ENCODE data around the gene RALGAPA1.
A peak's percentile ranks its signal among the peaks of the same experiment; 100 is the strongest.
"Not testable (repeated sequence)": the region's sequence is repeated elsewhere in the genome, so short reads cannot be mapped to it uniquely, and the experiment has no call there.

The RALGAPA1 gene

DNA sequence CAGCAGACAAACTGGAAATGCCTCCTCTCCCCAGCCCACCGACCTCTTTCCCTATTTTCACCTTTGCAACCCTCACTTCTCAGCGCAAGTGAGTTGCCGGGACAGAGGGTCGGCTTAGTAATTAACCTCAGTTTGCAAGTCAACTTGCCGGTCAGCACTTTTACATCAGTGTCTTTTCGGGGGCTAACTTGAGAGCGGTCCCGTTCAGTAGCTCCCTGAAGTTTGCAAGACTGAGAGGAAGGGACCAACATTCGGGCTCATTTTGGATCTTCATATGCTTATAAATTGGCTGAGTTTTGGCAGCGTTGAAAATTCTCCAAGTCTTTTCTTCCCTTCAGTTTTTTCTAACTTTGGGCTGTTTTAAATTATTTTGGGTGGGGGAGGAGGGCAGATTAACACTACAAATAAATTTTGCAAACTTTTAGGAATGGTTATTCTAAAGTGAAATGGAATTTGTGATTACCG lies 17.9 kb upstream of the RALGAPA1 start:
- DNase-seq, result no peak
- no peaks in the 10 kb centered on the region; the same call in 1 of the 2 replicates for H3K4me1 ChIP-seq (ENCODE audit: low read length)
- H3K27me3 ChIP-seq (replicated peaks; ENCODE audit: insufficient read depth, low read length), result no peaks in the 10 kb centered on the region
- peaks cover 15% of the 10 kb centered on the region for H3K79me2 ChIP-seq (ENCODE audit: low read length)
- peak overlapping the region; percentile 86; the same call in 1 of the 2 replicates for H3K9ac ChIP-seq (ENCODE audit: low read length)
- H3K4me2 ChIP-seq (ENCODE audit: low read depth, low read length), result peak overlapping the region; percentile 59
- H3K27ac ChIP-seq (ENCODE audit: low read length), result no peak overlapping the region
- TF ChIP-seq EZH2phosphoT487 (IDR thresholded peaks at IDR 0.05; ENCODE audit: low read length) (no peak), EZH2 (optimal IDR thresholded peaks at IDR 0.05; ENCODE audit: low read depth, low read length) (no peak), CTCF (IDR thresholded peaks at IDR 0.05; ENCODE audit: low read length) (no peak)
- no peaks in the 10 kb centered on the region; the same call in 1 of the 2 replicates for H3F3A ChIP-seq (ENCODE audit: insufficient read depth, low read length)
- H3K9me3 ChIP-seq (replicated peaks; ENCODE audit: insufficient read depth, low read length), result no peaks in the 10 kb centered on the region
- H2AFZ ChIP-seq (ENCODE audit: low read length), result 0 out of 2 replicates have a peak overlapping the region, but pooled peaks have one; percentile 35
- no peaks in the 10 kb centered on the region for H4K20me1 ChIP-seq (ENCODE audit: insufficient read depth, low read length)
- peak overlapping the region; percentile 83 for H3K4me3 ChIP-seq (ENCODE audit: low read length)
- H3K36me3 ChIP-seq (replicated peaks; ENCODE audit: insufficient read depth, low read length), result no peaks in the 10 kb centered on the region
- H3K9me2 ChIP-seq (replicated peaks; ENCODE audit: insufficient read depth, low read length), result no peaks in the 10 kb centered on the region

DNA sequence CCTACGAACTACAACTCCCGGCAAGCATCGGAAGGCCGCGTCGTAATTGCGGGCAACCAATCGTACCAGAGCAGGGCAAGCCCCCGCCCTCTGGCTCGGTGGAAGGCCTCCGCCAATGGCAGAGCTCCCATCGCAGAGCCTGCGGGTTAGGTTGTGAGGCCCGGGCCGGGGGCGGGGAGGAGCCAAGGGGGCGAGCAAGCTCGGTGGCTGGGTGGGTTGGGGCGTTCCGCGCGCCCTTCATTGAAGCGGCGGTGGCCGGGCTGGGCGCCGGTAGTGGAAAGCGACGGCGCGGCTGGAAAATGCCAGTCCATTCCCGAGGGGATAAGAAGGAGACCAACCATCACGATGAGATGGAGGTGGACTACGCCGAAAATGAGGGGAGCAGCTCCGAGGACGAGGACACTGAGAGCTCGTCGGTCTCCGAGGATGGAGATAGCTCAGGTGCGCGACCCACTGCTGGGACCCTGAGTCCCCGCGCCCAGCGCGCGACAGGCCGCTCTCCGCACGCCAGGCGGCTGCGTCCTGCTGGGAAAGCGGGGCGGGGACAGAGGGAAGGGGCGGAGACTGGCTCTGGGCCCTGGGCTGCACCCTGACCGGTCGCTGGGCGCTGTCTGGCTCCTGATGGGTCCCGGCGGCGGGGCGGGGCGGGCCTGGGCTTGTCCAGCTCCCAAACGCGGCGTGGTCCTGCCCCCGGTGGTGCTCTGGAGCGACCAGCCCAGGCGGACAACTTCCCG lies 17.3 kb upstream of the RALGAPA1 start, which contains the start of gene BRMS1L:
Gene BRMS1L (plus strand): TSS at position 121 of the 734 bp plus-strand sequence. CDS start 179 bp downstream, at position 300.
- peak within 1 kb of the TSS; percentile 72 for H2AFZ ChIP-seq (ENCODE audit: low read length)
- TF ChIP-seq CTCF (IDR thresholded peaks at IDR 0.05; ENCODE audit: low read length) (no peak), EZH2phosphoT487 (IDR thresholded peaks at IDR 0.05; ENCODE audit: low read length) (no peak), EZH2 (optimal IDR thresholded peaks at IDR 0.05; ENCODE audit: low read depth, low read length) (no peak)
- H3K79me2 ChIP-seq (ENCODE audit: low read length), result peaks cover 15% of the 10 kb centered on the region
- peak; percentile 95 for DNase-seq
- peak within 1 kb of the TSS; percentile 86 for H3K9ac ChIP-seq (ENCODE audit: low read length)
- H3K9me2 ChIP-seq (replicated peaks; ENCODE audit: insufficient read depth, low read length), result no peaks in the 10 kb centered on the region
- no peaks in the 10 kb centered on the region for H3K9me3 ChIP-seq (replicated peaks; ENCODE audit: insufficient read depth, low read length)
- no peaks in the 10 kb centered on the region; the same call in 1 of the 2 replicates for H3K4me1 ChIP-seq (ENCODE audit: low read length)
- peak within 1 kb of the TSS; percentile 83 for H3K4me3 ChIP-seq (ENCODE audit: low read length)
- no peaks in the 10 kb centered on the region for H4K20me1 ChIP-seq (ENCODE audit: insufficient read depth, low read length)
- peak within 1 kb of the TSS; percentile 77 for H3K27ac ChIP-seq (ENCODE audit: low read length)
- peak within 1 kb of the TSS; percentile 59 for H3K4me2 ChIP-seq (ENCODE audit: low read depth, low read length)
- H3K36me3 ChIP-seq (replicated peaks; ENCODE audit: insufficient read depth, low read length), result no peaks in the 10 kb centered on the region
- H3K27me3 ChIP-seq (replicated peaks; ENCODE audit: insufficient read depth, low read length), result no peaks in the 10 kb centered on the region
- no peaks in the 10 kb centered on the region; the same call in 1 of the 2 replicates for H3F3A ChIP-seq (ENCODE audit: insufficient read depth, low read length)

- DNase-seq, result no peak
- peak overlapping the region; percentile 83 for H3K4me3 ChIP-seq (ENCODE audit: low read length)
- H3K4me1 ChIP-seq (ENCODE audit: low read length), result no peaks in the 10 kb centered on the region; the same call in 1 of the 2 replicates
- peak overlapping the region; percentile 72 for H2AFZ ChIP-seq (ENCODE audit: low read length)
- no peaks in the 10 kb centered on the region for H3K9me3 ChIP-seq (replicated peaks; ENCODE audit: insufficient read depth, low read length)
- H3K79me2 ChIP-seq (ENCODE audit: low read length), result peaks cover 15% of the 10 kb centered on the region
- H3K9me2 ChIP-seq (replicated peaks; ENCODE audit: insufficient read depth, low read length), result no peaks in the 10 kb centered on the region
- H3K9ac ChIP-seq (ENCODE audit: low read length), result peak overlapping the region; percentile 51
- peak overlapping the region; percentile 55 for H3K4me2 ChIP-seq (ENCODE audit: low read depth, low read length)
- TF ChIP-seq CTCF (IDR thresholded peaks at IDR 0.05; ENCODE audit: low read length), result no peak
- TF ChIP-seq EZH2 (optimal IDR thresholded peaks at IDR 0.05; ENCODE audit: low read depth, low read length), result no peak
- TF ChIP-seq EZH2phosphoT487 (IDR thresholded peaks at IDR 0.05; ENCODE audit: low read length), result no peak
- no peaks in the 10 kb centered on the region; the same call in 1 of the 2 replicates for H3F3A ChIP-seq (ENCODE audit: insufficient read depth, low read length)
- H3K27ac ChIP-seq (ENCODE audit: low read length), result peak overlapping the region; percentile 23; the same call in 1 of the 2 replicates
- no peaks in the 10 kb centered on the region for H4K20me1 ChIP-seq (ENCODE audit: insufficient read depth, low read length)
- H3K27me3 ChIP-seq (replicated peaks; ENCODE audit: insufficient read depth, low read length), result no peaks in the 10 kb centered on the region
- H3K36me3 ChIP-seq (replicated peaks; ENCODE audit: insufficient read depth, low read length), result no peaks in the 10 kb centered on the region
These were observed 16.8 kb upstream of the RALGAPA1 start for GRCh38 chr14:35825968-35826217.

DNA sequence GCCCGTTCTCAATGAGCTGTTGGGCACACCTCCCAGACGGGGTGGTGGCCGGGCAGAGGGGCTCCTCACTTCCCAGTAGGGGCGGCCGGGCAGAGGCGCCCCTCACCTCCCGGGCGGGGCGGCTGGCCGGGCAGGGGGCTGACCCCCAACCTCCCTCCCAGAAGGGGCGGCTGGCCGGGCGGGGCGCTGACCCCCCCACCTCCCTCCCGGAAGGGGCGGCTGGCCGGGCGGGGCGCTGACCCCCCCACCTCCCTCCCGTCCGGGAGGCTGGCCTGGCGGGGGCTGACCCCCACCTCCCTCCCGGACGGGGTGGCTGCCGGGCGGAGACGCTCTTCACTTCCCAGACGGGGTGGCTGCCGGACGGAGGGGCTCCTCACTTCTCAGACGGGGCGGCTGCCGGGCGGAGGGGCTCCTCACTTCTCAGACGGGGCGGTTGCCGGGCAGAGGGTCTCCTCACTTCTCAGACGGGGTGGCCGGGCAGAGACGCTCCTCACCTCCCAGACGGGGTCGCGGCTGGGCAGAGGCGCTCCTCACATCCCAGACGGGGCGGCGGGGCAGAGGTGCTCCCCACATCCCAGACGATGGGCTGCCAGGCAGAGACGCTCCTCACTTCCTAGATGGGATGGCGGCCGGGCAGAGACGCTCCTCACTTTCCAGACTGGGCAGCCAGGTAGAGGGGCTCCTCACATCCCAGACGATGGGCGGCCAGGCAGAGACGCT lies 15.5 kb upstream of the RALGAPA1 start:
- H2AFZ ChIP-seq (ENCODE audit: low read length); H3K9me2 ChIP-seq (replicated peaks; ENCODE audit: insufficient read depth, low read length); H3K27ac ChIP-seq (ENCODE audit: low read length); H3K4me2 ChIP-seq (ENCODE audit: low read depth, low read length); H3F3A ChIP-seq (ENCODE audit: insufficient read depth, low read length); H3K9ac ChIP-seq (ENCODE audit: low read length); H3K27me3 ChIP-seq (replicated peaks; ENCODE audit: insufficient read depth, low read length); DNase-seq; H3K9me3 ChIP-seq (replicated peaks; ENCODE audit: insufficient read depth, low read length); H4K20me1 ChIP-seq (ENCODE audit: insufficient read depth, low read length); H3K36me3 ChIP-seq (replicated peaks; ENCODE audit: insufficient read depth, low read length); H3K4me3 ChIP-seq (ENCODE audit: low read length); H3K4me1 ChIP-seq (ENCODE audit: low read length): not testable (repeated sequence)
- peaks cover 15% of the 10 kb centered on the region for H3K79me2 ChIP-seq (ENCODE audit: low read length)

Measured in MM.1S (cell line).